CD14-positive monocyte (primary cell): ENCODE data around the gene ARAP2. TPM values are rescaled to one million over a fixed set of nuclear protein-coding genes. Genes with fewer than 3 reads are reported as not detected.

ENCODE experiments used
- DNase-seq, 3 donors: peaks; one replicate each; pipeline ENCODE4 v3.0.0-alpha.2; 2011 to 2022
- H2AFZ ChIP-seq: 2 replicates; pipeline ENCODE4 v1.6.0; 2012; ENCODE audit warnings: mild to moderate bottlenecking, low read depth, low read length, inconsistent platforms; ENCODE audit not compliant: insufficient read depth, poor library complexity, severe bottlenecking
- H3K27ac ChIP-seq, 2 donors: 1 replicate in 1 of 2; 2 replicates in 1 of 2; pipeline ENCODE4 v1.5.1; 2012 to 2013; ENCODE audit warnings: low read length in 2 of 2, control low read depth in 1 of 2, inconsistent platforms in 1 of 2, low read depth in 1 of 2, mild to moderate bottlenecking in 1 of 2
- H3K27me3 ChIP-seq, 2 donors: one replicate each; pipeline versions ENCODE4 v1.6.0 to v1.6.1; 2011 to 2013; ENCODE audit warnings: low read length in 2 of 2; ENCODE audit not compliant: control insufficient read depth in 2 of 2, insufficient read depth in 2 of 2
- H3K36me3 ChIP-seq, 2 donors: replicated peaks in 1 of 2; 1 replicate in 1 of 2; 2 replicates in 1 of 2; pipeline versions ENCODE4 v1.5.1 to v1.6.1; 2012 to 2013; ENCODE audit warnings: low read length in 2 of 2, control low read depth in 1 of 2, inconsistent platforms in 1 of 2, mild to moderate bottlenecking in 1 of 2; ENCODE audit not compliant: insufficient read depth in 2 of 2, control insufficient read depth in 1 of 2
- H3K4me1 ChIP-seq, 2 donors: 1 replicate in 1 of 2; 2 replicates in 1 of 2; pipeline versions ENCODE4 v1.5.1 to v1.6.1; 2012 to 2013; ENCODE audit warnings: low read length in 2 of 2, control low read depth in 1 of 2, inconsistent platforms in 1 of 2, mild to moderate bottlenecking in 1 of 2, moderate library complexity in 1 of 2; ENCODE audit not compliant: insufficient read depth in 2 of 2, control insufficient read depth in 1 of 2
- H3K4me2 ChIP-seq: replicated peaks from 2 replicates; pipeline ENCODE3; 2012; ENCODE audit warnings: low read length, moderate library complexity, mild to moderate bottlenecking; ENCODE audit not compliant: poor library complexity, severe bottlenecking; ENCODE audit errors: extremely low read depth
- H3K4me3 ChIP-seq, 3 experiments: fragments of 200-600 bp in 1 of 3; sonication (generic) in 1 of 3; replicated peaks in 1 of 3; 1 replicate in 2 of 3; 2 replicates in 1 of 3; pipeline ENCODE4 v1.5.1; 2011 to 2013; ENCODE audit warnings: low read length in 3 of 3, mild to moderate bottlenecking in 3 of 3, control low read depth in 2 of 3, low read depth in 2 of 3, inconsistent platforms in 1 of 3, moderate library complexity in 1 of 3
- H3K79me2 ChIP-seq: 2 replicates; pipeline ENCODE4 v1.6.0; 2012; ENCODE audit warnings: mild to moderate bottlenecking, control low read depth, inconsistent platforms, low read length, moderate library complexity; ENCODE audit not compliant: insufficient read depth
- H3K9ac ChIP-seq: 2 replicates; pipeline ENCODE4 v1.6.0; 2017; ENCODE audit warnings: low read length, mild to moderate bottlenecking; ENCODE audit not compliant: insufficient read depth, poor library complexity, severe bottlenecking
- H3K9me3 ChIP-seq, 2 donors: replicated peaks in 1 of 2; 1 replicate in 1 of 2; 2 replicates in 1 of 2; pipeline versions ENCODE4 v1.5.1 to v1.6.1; 2012 to 2013; ENCODE audit warnings: low read length in 2 of 2, control low read depth in 1 of 2; ENCODE audit not compliant: control insufficient read depth in 1 of 2, insufficient read depth in 1 of 2
- H4K20me1 ChIP-seq: 2 replicates; pipeline ENCODE4 v1.6.0; 2012; ENCODE audit warnings: mild to moderate bottlenecking, low read length, control low read depth, moderate library complexity; ENCODE audit not compliant: insufficient read depth
- H3K27ac Mint-ChIP-seq, 7 donors: one replicate each; pipeline ENCODE4 v1.8.0; 2020; ENCODE audit warnings: mild to moderate bottlenecking in 7 of 7, mixed read lengths in 7 of 7, moderate library complexity in 6 of 7, inconsistent platforms in 2 of 7
- H3K27me3 Mint-ChIP-seq, 3 donors: one replicate each; pipeline ENCODE4 v1.8.0; 2021 to 2022; ENCODE audit warnings: low read depth in 3 of 3, mild to moderate bottlenecking in 3 of 3, mixed read lengths in 3 of 3, moderate library complexity in 3 of 3, inconsistent platforms in 1 of 3
- H3K36me3 Mint-ChIP-seq, 2 donors: one replicate each; pipeline ENCODE4 v1.8.0; 2020; ENCODE audit warnings: mixed read lengths in 2 of 2, inconsistent platforms in 1 of 2, mild to moderate bottlenecking in 1 of 2
- H3K4me1 Mint-ChIP-seq: one replicate; pipeline ENCODE4 v1.8.0; 2020; ENCODE audit warnings: mild to moderate bottlenecking, mixed read lengths
- H3K4me3 Mint-ChIP-seq, 2 donors: one replicate each; pipeline ENCODE4 v1.8.0; 2020; ENCODE audit warnings: mild to moderate bottlenecking in 2 of 2, mixed read lengths in 2 of 2, moderate library complexity in 1 of 2
- H3K9me3 Mint-ChIP-seq, 7 donors: one replicate each; pipeline ENCODE4 v1.8.0; 2020 to 2022; ENCODE audit warnings: mixed read lengths in 7 of 7, mild to moderate bottlenecking in 6 of 7, moderate library complexity in 6 of 7, inconsistent platforms in 2 of 7
- intact Hi-C, 2 donors: fragments of 100-400 bp; cut with micrococcal nuclease; formaldehyde crosslinking; loops; one replicate each; pipeline versions ENCODE4 v1.15.0 to v1.15.1; 2023
- polyA plus RNA-seq, 3 donors: library from polyadenylated mRNA; depleted of rRNA in 1 of 3; unstranded in 2 of 3; stranded (reverse) in 1 of 3; fragments of 300-500 nt in 2 of 3; fragments of >200 nt in 1 of 3; fragmentation: Illumina TruSeq in 2 of 3; gene quantifications; 1 replicate in 2 of 3; 2 replicates in 1 of 3; pipeline ENCODE4 v1.2.3, GENCODE V29; 2012 to 2021
- TF ChIP-seq, protein P1 (sequence below): fragments of 200-600 bp; IDR thresholded peaks from one replicate; pipeline ENCODE4 v1.8.0; 2022; ENCODE audit warnings: antibody characterized with exemption, mild to moderate bottlenecking

Gene ARAP2
- polyA plus RNA-seq, 3 donors, result 4.6 to 17.7 (median 5.6) TPM

GRCh38 chr4:36037127-36037526, 207.2 kb downstream of the ARAP2 start:
- DNase-seq, result no peak
- Histone ChIP-seq H3K9me3 (no peaks in the 10 kb centered on the region), H2AFZ (no peak overlapping the region), H3K4me3 (no peak overlapping the region), H3K27ac (no peak overlapping the region), H3K4me2 (no peak overlapping the region), H3K4me1 (no peaks in the 10 kb centered on the region), H3K27me3 (no peaks in the 10 kb centered on the region), H3K79me2 (no peaks in the 10 kb centered on the region), H4K20me1 (no peaks in the 10 kb centered on the region), H3K9ac (no peak overlapping the region), H3K36me3 (no peaks in the 10 kb centered on the region)
- Mint-ChIP-seq H3K4me3 (no peak overlapping the region), H3K36me3 (no peaks in the 10 kb centered on the region), H3K4me1 (no peaks in the 10 kb centered on the region), H3K27me3 (peaks cover 0 to 3% (median 0%) of the 10 kb centered on the region in 3 donors), H3K9me3 (peaks cover 0 to 14% (median 4%) of the 10 kb centered on the region in 7 donors), H3K27ac (no peak overlapping the region)
- TF ChIP-seq, protein P1, sequence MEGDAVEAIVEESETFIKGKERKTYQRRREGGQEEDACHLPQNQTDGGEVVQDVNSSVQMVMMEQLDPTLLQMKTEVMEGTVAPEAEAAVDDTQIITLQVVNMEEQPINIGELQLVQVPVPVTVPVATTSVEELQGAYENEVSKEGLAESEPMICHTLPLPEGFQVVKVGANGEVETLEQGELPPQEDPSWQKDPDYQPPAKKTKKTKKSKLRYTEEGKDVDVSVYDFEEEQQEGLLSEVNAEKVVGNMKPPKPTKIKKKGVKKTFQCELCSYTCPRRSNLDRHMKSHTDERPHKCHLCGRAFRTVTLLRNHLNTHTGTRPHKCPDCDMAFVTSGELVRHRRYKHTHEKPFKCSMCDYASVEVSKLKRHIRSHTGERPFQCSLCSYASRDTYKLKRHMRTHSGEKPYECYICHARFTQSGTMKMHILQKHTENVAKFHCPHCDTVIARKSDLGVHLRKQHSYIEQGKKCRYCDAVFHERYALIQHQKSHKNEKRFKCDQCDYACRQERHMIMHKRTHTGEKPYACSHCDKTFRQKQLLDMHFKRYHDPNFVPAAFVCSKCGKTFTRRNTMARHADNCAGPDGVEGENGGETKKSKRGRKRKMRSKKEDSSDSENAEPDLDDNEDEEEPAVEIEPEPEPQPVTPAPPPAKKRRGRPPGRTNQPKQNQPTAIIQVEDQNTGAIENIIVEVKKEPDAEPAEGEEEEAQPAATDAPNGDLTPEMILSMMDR, result no peak
- intact Hi-C loops, result no loop called here

- Mint-ChIP-seq H3K36me3 (no peaks in the 10 kb centered on the region), H3K27ac (no peak overlapping the region), H3K4me1 (no peaks in the 10 kb centered on the region), H3K9me3 (peaks cover 0 to 5% (median 1%) of the 10 kb centered on the region in 7 donors), H3K4me3 (no peak overlapping the region), H3K27me3 (no peaks in the 10 kb centered on the region)
- Histone ChIP-seq H3K9ac (no peak overlapping the region), H4K20me1 (no peaks in the 10 kb centered on the region), H3K79me2 (no peaks in the 10 kb centered on the region), H2AFZ (no peak overlapping the region), H3K4me1 (no peaks in the 10 kb centered on the region), H3K4me3 (no peak overlapping the region), H3K36me3 (no peaks in the 10 kb centered on the region), H3K9me3 (no peaks in the 10 kb centered on the region), H3K4me2 (no peak overlapping the region), H3K27me3 (no peaks in the 10 kb centered on the region), H3K27ac (no peak overlapping the region)
- TF ChIP-seq, protein P1, result no peak
- intact Hi-C loops, result no loop called here
- DNase-seq, result no peak
Measured at GRCh38 chr4:36029951-36030350, 214.4 kb downstream of the ARAP2 start.
